HepG2 (cell line): ENCODE measurements around the gene MCOLN3. TPM values are rescaled to one million over a fixed set of nuclear protein-coding genes. Genes with fewer than 3 reads are reported as not detected.

Experiments used
- ATAC-seq: fragments of 200-7000 bp; cut with Tn5 transposase; 3 replicates; pipeline ENCODE4 v1.9.1; 2020; ENCODE audit warnings: mild to moderate bottlenecking, moderate library complexity
- BruUV-seq: library from RNA; stranded (reverse); fragments of 400-500 nt; replicated peaks from 2 replicates; lab custom pipeline; 2021; lab: Mats Ljungman, UMichigan
- CTCF ChIA-PET: fragments of 300-600 bp; formaldehyde crosslinking; extraction: SDS; loops from one replicate; lab custom pipeline; 2021; ENCODE audit warnings: low total read pairs, inconsistent platforms, low intra/inter-chr PET ratio; lab: Yijun Ruan, JAX
- POLR2A ChIA-PET: fragments of 350-600 bp; sonication (Branson Sonifier 250); formaldehyde crosslinking; loops from one replicate; lab custom pipeline; 2020; ENCODE audit warnings: antibody characterized with exemption, inconsistent platforms; lab: Yijun Ruan, JAX
- DNase-seq: peaks from one replicate; pipeline ENCODE4 v3.0.0-alpha.2; 2015; ENCODE audit warnings: low spot score
- FAIRE-seq: peaks from 3 replicates; lab custom pipeline; 2011; peaks lifted over from hg19 to GRCh38; lab: Jason Lieb, UNC
- H2AFZ ChIP-seq: one replicate; pipeline ENCODE4 v1.6.1; 2011; ENCODE audit warnings: low read length, inconsistent platforms
- H3K27ac ChIP-seq: fragments of 300-600 bp; 3 replicates; pipeline ENCODE4 v1.8.0; 2011; ENCODE audit warnings: mixed run types, mild to moderate bottlenecking, mixed read lengths, low read length, inconsistent platforms; ENCODE audit not compliant: insufficient read depth; ENCODE audit errors: extremely low read length
- H3K27me3 ChIP-seq, 2 experiments: fragments of 200-600 bp in 1 of 2; 2 replicates in 1 of 2; 3 replicates in 1 of 2; pipeline versions ENCODE4 v1.6.0 to v1.8.0; 2011; ENCODE audit warnings: low read length in 2 of 2, mild to moderate bottlenecking in 2 of 2, moderate library complexity in 2 of 2, inconsistent platforms in 1 of 2; ENCODE audit not compliant: insufficient read depth in 2 of 2, control insufficient read depth in 1 of 2
- H3K36me3 ChIP-seq, 2 experiments: fragments of 200-600 bp in 1 of 2; replicated peaks in 1 of 2; 2 replicates in 1 of 2; 3 replicates in 1 of 2; pipeline versions ENCODE4 v1.5.1 to v1.8.0; 2011; ENCODE audit warnings: low read length in 2 of 2, inconsistent platforms in 1 of 2; ENCODE audit not compliant: insufficient read depth in 2 of 2, control insufficient read depth in 1 of 2
- H3K4me1 ChIP-seq: 2 replicates; pipeline ENCODE4 v1.5.1; 2012; ENCODE audit warnings: low read length, inconsistent platforms; ENCODE audit not compliant: insufficient read depth
- H3K4me2 ChIP-seq: 2 replicates; pipeline ENCODE4 v1.6.0; 2011; ENCODE audit warnings: low read depth, low read length, inconsistent platforms
- H3K4me3 ChIP-seq, 3 experiments: fragments of 200-600 bp in 1 of 3; sonication (generic), shearing (Covaris generic) in 1 of 3; replicated peaks in 1 of 3; 2 replicates each; pipeline ENCODE4 v1.5.1; 2011 to 2016; ENCODE audit warnings: low read length in 3 of 3, inconsistent platforms in 2 of 3, low read depth in 2 of 3, mild to moderate bottlenecking in 2 of 3, control low read depth in 1 of 3, mixed read lengths in 1 of 3; ENCODE audit not compliant: insufficient read depth in 1 of 3
- H3K79me2 ChIP-seq: one replicate; pipeline ENCODE4 v1.6.1; 2011; ENCODE audit warnings: low read length, inconsistent platforms; ENCODE audit not compliant: insufficient read depth
- H3K9ac ChIP-seq: 2 replicates; pipeline ENCODE4 v1.6.0; 2011; ENCODE audit warnings: mild to moderate bottlenecking, low read depth, low read length, inconsistent platforms; ENCODE audit not compliant: insufficient read depth
- H3K9me3 ChIP-seq: 2 replicates; pipeline ENCODE4 v1.5.1; 2012; ENCODE audit warnings: mild to moderate bottlenecking, low read length
- H4K20me1 ChIP-seq: 2 replicates; pipeline ENCODE4 v1.6.0; 2011; ENCODE audit warnings: inconsistent platforms, mild to moderate bottlenecking, low read length, moderate library complexity; ENCODE audit not compliant: insufficient read depth
- AHR ChIP-seq: IDR thresholded peaks from 2 replicates; pipeline ENCODE4 v1.6.1; 2018; ENCODE audit warnings: missing genetic modification reagents, missing compliant biosample characterization
- ATF7 ChIP-seq, 2 experiments: fragments of 450-650 bp in 1 of 2; sonication (generic) in 1 of 2; formaldehyde crosslinking in 1 of 2; IDR thresholded peaks; 2 replicates each; pipeline versions ENCODE4 v1.4.0 to v1.6.1; 2016 to 2020; ENCODE audit warnings: antibody characterized with exemption in 1 of 2, mild to moderate bottlenecking in 1 of 2, missing genetic modification reagents in 1 of 2
- BCLAF1 ChIP-seq: fragments of 450-650 bp; IDR thresholded peaks from 2 replicates; pipeline ENCODE4 v1.6.1; 2017; ENCODE audit warnings: mild to moderate bottlenecking
- BRD4 ChIP-seq: sonication (generic); formaldehyde crosslinking; IDR thresholded peaks from 2 replicates; pipeline ENCODE4 v1.4.0; 2020; ENCODE audit warnings: missing genetic modification reagents
- CCDC6 ChIP-seq: sonication (generic); formaldehyde crosslinking; IDR thresholded peaks from 2 replicates; pipeline ENCODE4 v1.8.1; 2022; ENCODE audit warnings: mild to moderate bottlenecking, missing genetic modification reagents, moderate library complexity
- CREB1 ChIP-seq, 2 experiments: fragments of 450-650 bp in 1 of 2; IDR thresholded peaks; 2 replicates each; pipeline ENCODE4 v1.6.1; 2016 to 2017; ENCODE audit warnings: control low read depth in 1 of 2, mild to moderate bottlenecking in 1 of 2, missing compliant biosample characterization in 1 of 2, missing genetic modification characterization in 1 of 2
- PAF1 ChIP-seq: IDR thresholded peaks from 2 replicates; pipeline ENCODE4 v1.6.1; 2016; ENCODE audit warnings: missing genetic modification reagents, missing compliant biosample characterization
- TBX2 ChIP-seq: sonication (generic); formaldehyde crosslinking; IDR thresholded peaks from 2 replicates; pipeline ENCODE4 v1.5.0; 2020; ENCODE audit warnings: missing genetic modification reagents, mild to moderate bottlenecking, borderline replicate concordance
- ZBTB10 ChIP-seq: sonication (generic); formaldehyde crosslinking; IDR thresholded peaks from 2 replicates; pipeline ENCODE4 v1.4.0; 2020; ENCODE audit warnings: missing genetic modification reagents, borderline replicate concordance
- ZNF343 ChIP-seq: sonication (generic); formaldehyde crosslinking; IDR thresholded peaks from 2 replicates; pipeline ENCODE4 v1.4.0; 2020; ENCODE audit warnings: mild to moderate bottlenecking, missing genetic modification reagents
- ZNF616 ChIP-seq: sonication (generic); formaldehyde crosslinking; IDR thresholded peaks from 2 replicates; pipeline ENCODE4 v1.5.0; 2020; ENCODE audit warnings: low read depth, mild to moderate bottlenecking, missing genetic modification reagents
- ZSCAN29 ChIP-seq: sonication (generic); formaldehyde crosslinking; conservative IDR thresholded peaks from 2 replicates; pipeline ENCODE4 v1.4.0; 2020; ENCODE audit warnings: mild to moderate bottlenecking, missing genetic modification reagents
- WGBS: methylation state at CpG from one replicate; pipeline ENCODE4 v1.1.6; 2017; ENCODE audit warnings: low lambda C conversion rate; 5-methylcytosine and 5-hydroxymethylcytosine counted together
- in situ Hi-C: cut with HindIII; loops from 2 replicates; pipeline ENCODE4 v1.10.0; 2017; ENCODE audit warnings: low pct_unique_long_range_greater_than_20kb; ENCODE audit not compliant: extremely low pct_ligation_motif_present
- intact Hi-C: fragments of 100-400 bp; cut with micrococcal nuclease; formaldehyde crosslinking; loops from one replicate; pipeline ENCODE4 v1.10.0; 2022; ENCODE audit not compliant: unreplicated experiment
- polyA plus RNA-seq, 8 experiments: library from polyadenylated mRNA; depleted of rRNA in 3 of 8; stranded (reverse) in 7 of 8; unstranded in 1 of 8; fragments of >200 nt; fragmentation: Illumina TruSeq in 4 of 8; extraction: Trizol in 4 of 8; gene quantifications; 2 replicates each; pipeline versions ENCODE4 v1.2.1 to v1.2.3, GENCODE V29; 2011 to 2016; ENCODE audit warnings: low read depth in 4 of 8, missing spikeins in 1 of 8, mixed read lengths in 1 of 8; ENCODE audit not compliant: insufficient read depth in 1 of 8
- total RNA-seq, 5 experiments: library from RNA; depleted of rRNA; stranded (reverse); fragments of >200 nt; fragmentation: Illumina TruSeq; extraction: Trizol; gene quantifications; 2 replicates each; pipeline ENCODE4 v1.2.3, GENCODE V29; 2016; ENCODE audit warnings: low read depth in 1 of 5
- TF ChIP-seq, protein P1 (sequence below): IDR thresholded peaks from 2 replicates; pipeline ENCODE4 v1.4.0; 2020; ENCODE audit warnings: mild to moderate bottlenecking, missing genetic modification reagents

MCOLN3 gene
- total and polyA plus RNA-seq, 2 of the 13 experiments (the other 11 are each of a cell fraction or from before 2014, with no cell fraction given) = 0.04 TPM

- no peak for TF ChIP-seq ZNF343 (CRISPR knock-in tag)
- no peak for TF ChIP-seq ZSCAN29 (CRISPR knock-in tag)
- no peak for TF ChIP-seq CCDC6 (CRISPR knock-in tag)
- TF ChIP-seq BRD4 (CRISPR knock-in tag) = no peak
- TF ChIP-seq ZNF616 (CRISPR knock-in tag) = no peak
- no peak for TF ChIP-seq PAF1 (CRISPR knock-in tag)
- no peak for TF ChIP-seq AHR (CRISPR knock-in tag)
Measured at GRCh38 chr1:85061711-85062424, 13.6 kb upstream of the MCOLN3 start (continued).

GRCh38 chr1:85060038-85060437, 11.7 kb upstream of the MCOLN3 start:
- H3K36me3 ChIP-seq = no peaks in the 10 kb centered on the region
- no peaks in the 10 kb centered on the region for H4K20me1 ChIP-seq
- ATAC-seq (no peak), DNase-seq (no peak), FAIRE-seq (no peak)
- in situ Hi-C loops (no loop called here), intact Hi-C loops (no loop called here)
- no peaks in the 10 kb centered on the region for H3K9me3 ChIP-seq
- H2AFZ ChIP-seq = no peak overlapping the region
- peaks cover 0 to 4% of the 10 kb centered on the region in 2 experiments; a peak in 1 of 5 replicates for H3K27me3 ChIP-seq
- no peaks in the 10 kb centered on the region for H3K4me1 ChIP-seq
- TF ChIP-seq BCLAF1 (no peak), TBX2 (no peak), ZBTB10 (CRISPR knock-in tag) (no peak), ATF7 (IDR thresholded peaks at IDR 0.05) (peak; percentile 57; the same call in 1 of the 2 replicates), ATF7 (CRISPR knock-in tag; IDR thresholded peaks at IDR 0.05) (no peak), CREB1 (IDR thresholded peaks at IDR 0.05) (peak; percentile 76), CREB1 (CRISPR knock-in tag; IDR thresholded peaks at IDR 0.05) (no peak)
- TF ChIP-seq, protein P1, sequence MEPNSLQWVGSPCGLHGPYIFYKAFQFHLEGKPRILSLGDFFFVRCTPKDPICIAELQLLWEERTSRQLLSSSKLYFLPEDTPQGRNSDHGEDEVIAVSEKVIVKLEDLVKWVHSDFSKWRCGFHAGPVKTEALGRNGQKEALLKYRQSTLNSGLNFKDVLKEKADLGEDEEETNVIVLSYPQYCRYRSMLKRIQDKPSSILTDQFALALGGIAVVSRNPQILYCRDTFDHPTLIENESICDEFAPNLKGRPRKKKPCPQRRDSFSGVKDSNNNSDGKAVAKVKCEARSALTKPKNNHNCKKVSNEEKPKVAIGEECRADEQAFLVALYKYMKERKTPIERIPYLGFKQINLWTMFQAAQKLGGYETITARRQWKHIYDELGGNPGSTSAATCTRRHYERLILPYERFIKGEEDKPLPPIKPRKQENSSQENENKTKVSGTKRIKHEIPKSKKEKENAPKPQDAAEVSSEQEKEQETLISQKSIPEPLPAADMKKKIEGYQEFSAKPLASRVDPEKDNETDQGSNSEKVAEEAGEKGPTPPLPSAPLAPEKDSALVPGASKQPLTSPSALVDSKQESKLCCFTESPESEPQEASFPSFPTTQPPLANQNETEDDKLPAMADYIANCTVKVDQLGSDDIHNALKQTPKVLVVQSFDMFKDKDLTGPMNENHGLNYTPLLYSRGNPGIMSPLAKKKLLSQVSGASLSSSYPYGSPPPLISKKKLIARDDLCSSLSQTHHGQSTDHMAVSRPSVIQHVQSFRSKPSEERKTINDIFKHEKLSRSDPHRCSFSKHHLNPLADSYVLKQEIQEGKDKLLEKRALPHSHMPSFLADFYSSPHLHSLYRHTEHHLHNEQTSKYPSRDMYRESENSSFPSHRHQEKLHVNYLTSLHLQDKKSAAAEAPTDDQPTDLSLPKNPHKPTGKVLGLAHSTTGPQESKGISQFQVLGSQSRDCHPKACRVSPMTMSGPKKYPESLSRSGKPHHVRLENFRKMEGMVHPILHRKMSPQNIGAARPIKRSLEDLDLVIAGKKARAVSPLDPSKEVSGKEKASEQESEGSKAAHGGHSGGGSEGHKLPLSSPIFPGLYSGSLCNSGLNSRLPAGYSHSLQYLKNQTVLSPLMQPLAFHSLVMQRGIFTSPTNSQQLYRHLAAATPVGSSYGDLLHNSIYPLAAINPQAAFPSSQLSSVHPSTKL = no peak
- 0% methylated on average over 2 of the region's 2 CpGs for WGBS
- H3K27ac ChIP-seq = no peak overlapping the region
- POLR2A ChIA-PET = no interaction called here
- CTCF ChIA-PET = no interaction called here
- no peak overlapping the region for H3K9ac ChIP-seq
- BruUV-seq = no TSS peak
- no peak overlapping the region for H3K4me3 ChIP-seq
- no peak overlapping the region for H3K4me2 ChIP-seq
- H3K79me2 ChIP-seq = no peaks in the 10 kb centered on the region
